Coronary artery (tissue), 2 donors: Measurements from ENCODE around the gene OR4D5.

ENCODE experiments used
- DNase-seq: peaks from one replicate; pipeline ENCODE4 v3.0.0-alpha.2; 2017; ENCODE audit warnings: low spot score
- H3K27ac ChIP-seq, 2 donors: fragments of 200-600 bp; sonication (generic); one replicate each; pipeline ENCODE4 v1.5.1; 2016 to 2019
- H3K4me3 ChIP-seq: fragments of 200-600 bp; sonication (generic); 2 replicates; pipeline ENCODE4 v1.5.1; 2016; ENCODE audit warnings: mild to moderate bottlenecking, moderate library complexity
- CTCF ChIP-seq: fragments of 200-600 bp; sonication (generic); IDR thresholded peaks from one replicate; pipeline ENCODE4 v1.5.1; 2019; ENCODE audit warnings: antibody characterized with exemption

Gene OR4D5

GRCh38 chr11:123976770-123977560, 37.5 kb downstream of the OR4D5 start:
- no peak overlapping the region for H3K27ac ChIP-seq
- no peak overlapping the region for H3K4me3 ChIP-seq
- DNase-seq, result no peak
- no peak for TF ChIP-seq CTCF

DNA sequence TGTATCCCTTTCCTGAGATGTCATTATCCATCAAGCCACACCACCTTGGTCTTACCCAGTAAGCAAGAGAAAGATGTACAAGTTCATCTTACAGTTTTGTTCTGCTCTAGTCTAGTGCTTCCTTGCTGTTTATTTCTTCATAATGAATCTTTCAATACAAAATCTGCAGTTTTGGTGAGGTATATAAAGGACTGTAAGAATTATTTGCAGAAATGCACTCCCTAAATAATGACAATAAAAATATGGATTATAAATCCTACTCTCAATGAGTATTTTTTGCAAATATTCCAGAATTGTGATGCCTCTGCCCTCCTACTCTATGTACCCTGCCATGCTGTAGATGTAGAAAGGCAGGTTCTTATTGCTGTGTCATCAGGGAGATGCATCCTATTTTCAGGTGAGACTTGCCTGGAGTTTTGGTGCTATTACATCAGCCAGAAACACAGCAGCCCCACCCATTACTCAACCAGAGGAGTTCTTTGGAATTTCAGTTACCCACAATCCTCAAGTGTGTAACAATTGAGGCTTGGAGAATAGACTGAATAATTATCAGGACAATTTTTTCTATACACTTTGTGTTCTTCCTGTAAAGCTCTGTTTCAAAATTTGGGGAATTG, 38.4 kb downstream of the OR4D5 start, which contains the start of gene OR10S1:
OR10S1 (minus strand) TSS at position 51 of the 617 bp plus-strand sequence. CDS start 117 bp downstream, outside the sequence.
- Histone ChIP-seq H3K27ac (no peak within 1 kb of the TSS), H3K4me3 (no peak within 1 kb of the TSS)
- DNase-seq, result no peak
- no peak for TF ChIP-seq CTCF

DNA sequence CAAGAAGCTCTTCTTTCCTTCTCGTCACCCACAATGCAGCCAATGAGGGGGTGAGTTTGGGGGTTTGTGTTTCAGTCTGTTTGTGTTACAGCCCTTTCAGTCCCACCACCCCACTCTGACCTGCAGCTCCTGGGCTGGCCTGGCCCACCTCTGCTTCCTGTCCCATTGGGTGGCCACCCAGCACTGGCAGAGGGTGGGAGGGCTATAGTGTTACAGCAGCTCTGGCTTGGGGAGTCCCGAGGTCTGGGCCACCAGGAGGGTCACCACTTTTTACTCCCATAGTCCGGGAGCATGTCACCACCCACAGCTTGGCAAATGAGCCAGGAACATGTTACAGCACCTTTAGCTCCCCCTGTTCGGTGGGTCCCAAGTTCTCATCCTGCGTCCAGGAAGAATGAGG, 39.9 kb downstream of the OR4D5 start:
- no peak overlapping the region for H3K4me3 ChIP-seq
- no peak for DNase-seq
- TF ChIP-seq CTCF, result no peak
- H3K27ac ChIP-seq, result no peak overlapping the region
